GM18858 (cell line): ENCODE data around the gene COMP.
"Not testable (repeated sequence)": the region's sequence is repeated elsewhere in the genome, so short reads cannot be mapped to it uniquely, and the experiment has no call there.

ENCODE experiments used
- ATAC-seq: cut with Tn5 transposase; IDR thresholded peaks from one replicate; pipeline ENCODE4 v1.9.1; 2021; ENCODE audit not compliant: unreplicated experiment

Gene COMP

GRCh38 chr19:18790566-18791314 is at the start of gene COMP:
COMP (minus strand) TSS chr19:18791305; CDS start chr19:18791269, 36 bp downstream.
- ATAC-seq, result no peak

- ATAC-seq, result no peak
These were observed 49.5 kb upstream of the COMP start for GRCh38 chr19:18840288-18841267.

GRCh38 chr19:18839465-18840287 is 48.6 kb upstream of the COMP start:
- ATAC-seq, result no peak

- ATAC-seq, result no peak
These were observed 43.5 kb upstream of the COMP start for GRCh38 chr19:18834644-18834984.

- no peak for ATAC-seq
These were observed 42.9 kb upstream of the COMP start for GRCh38 chr19:18833849-18834643.

GRCh38 chr19:18833141-18833476 is 42.0 kb upstream of the COMP start:
- no peak for ATAC-seq

- ATAC-seq, result peak; percentile 19
These were observed 41.4 kb upstream of the COMP start for GRCh38 chr19:18832306-18833140.

- ATAC-seq, result peak; percentile 41
These were observed 40.6 kb upstream of the COMP start, which contains the start of gene UPF1 for GRCh38 chr19:18831524-18832305. UPF1 (plus strand) TSS chr19:18831959; CDS start chr19:18832210, 251 bp downstream.

- no peak for ATAC-seq
These were observed 39.4 kb upstream of the COMP start for GRCh38 chr19:18830488-18830887.

GRCh38 chr19:18828786-18829185 is 37.7 kb upstream of the COMP start:
- no peak for ATAC-seq

- ATAC-seq, result no peak
These were observed 26.5 kb upstream of the COMP start for GRCh38 chr19:18817574-18817973.

GRCh38 chr19:18816645-18817044 is 25.5 kb upstream of the COMP start:
- ATAC-seq, result not testable (repeated sequence)

- no peak for ATAC-seq
These were observed 24.6 kb upstream of the COMP start for GRCh38 chr19:18815673-18816072.

GRCh38 chr19:18814063-18814462 is 23.0 kb upstream of the COMP start:
- no peak for ATAC-seq

GRCh38 chr19:18811638-18812037 is 20.5 kb upstream of the COMP start:
- ATAC-seq, result not testable (repeated sequence)

- no peak for ATAC-seq
These were observed 18.2 kb upstream of the COMP start for GRCh38 chr19:18809149-18809868.

GRCh38 chr19:18807861-18808331 is 16.8 kb upstream of the COMP start:
- ATAC-seq, result no peak

- no peak for ATAC-seq
These were observed 13.5 kb upstream of the COMP start for GRCh38 chr19:18804643-18805042.
